Measurements from ENCODE around the gene CDH23.

Gene CDH23

GRCh38 chr10:71468363-71469094 lies 71.8 kb downstream of the CDH23 start:
- no peak for FAIRE-seq

- FAIRE-seq: no peak
Measured at GRCh38 chr10:71471006-71471405, 74.3 kb downstream of the CDH23 start.

GRCh38 chr10:71471957-71472365 lies 75.2 kb downstream of the CDH23 start:
- FAIRE-seq: no peak

DNA sequence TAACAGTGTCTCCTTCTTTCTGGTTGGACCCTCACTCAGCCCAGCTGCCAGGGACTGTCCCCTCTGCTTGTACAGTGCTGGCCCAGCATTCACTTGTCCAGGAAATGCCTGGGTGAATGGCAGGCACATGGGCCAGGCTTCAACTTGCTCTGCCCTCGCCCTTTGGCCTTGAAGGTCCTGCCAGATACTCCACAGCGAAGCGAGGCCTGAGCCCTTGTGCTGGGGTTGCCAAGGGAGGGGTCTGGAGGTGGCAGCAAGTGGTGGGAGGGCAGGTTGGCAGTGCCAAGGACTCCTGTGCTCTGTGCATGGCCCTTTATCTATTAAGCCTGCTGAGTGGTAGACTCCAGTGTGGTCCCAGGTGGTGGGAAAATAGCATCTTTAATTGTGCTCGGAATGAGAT lies 75.7 kb downstream of the CDH23 start:
- FAIRE-seq: no peak

GRCh38 chr10:71472912-71473311 lies 76.2 kb downstream of the CDH23 start:
- no peak for FAIRE-seq

DNA sequence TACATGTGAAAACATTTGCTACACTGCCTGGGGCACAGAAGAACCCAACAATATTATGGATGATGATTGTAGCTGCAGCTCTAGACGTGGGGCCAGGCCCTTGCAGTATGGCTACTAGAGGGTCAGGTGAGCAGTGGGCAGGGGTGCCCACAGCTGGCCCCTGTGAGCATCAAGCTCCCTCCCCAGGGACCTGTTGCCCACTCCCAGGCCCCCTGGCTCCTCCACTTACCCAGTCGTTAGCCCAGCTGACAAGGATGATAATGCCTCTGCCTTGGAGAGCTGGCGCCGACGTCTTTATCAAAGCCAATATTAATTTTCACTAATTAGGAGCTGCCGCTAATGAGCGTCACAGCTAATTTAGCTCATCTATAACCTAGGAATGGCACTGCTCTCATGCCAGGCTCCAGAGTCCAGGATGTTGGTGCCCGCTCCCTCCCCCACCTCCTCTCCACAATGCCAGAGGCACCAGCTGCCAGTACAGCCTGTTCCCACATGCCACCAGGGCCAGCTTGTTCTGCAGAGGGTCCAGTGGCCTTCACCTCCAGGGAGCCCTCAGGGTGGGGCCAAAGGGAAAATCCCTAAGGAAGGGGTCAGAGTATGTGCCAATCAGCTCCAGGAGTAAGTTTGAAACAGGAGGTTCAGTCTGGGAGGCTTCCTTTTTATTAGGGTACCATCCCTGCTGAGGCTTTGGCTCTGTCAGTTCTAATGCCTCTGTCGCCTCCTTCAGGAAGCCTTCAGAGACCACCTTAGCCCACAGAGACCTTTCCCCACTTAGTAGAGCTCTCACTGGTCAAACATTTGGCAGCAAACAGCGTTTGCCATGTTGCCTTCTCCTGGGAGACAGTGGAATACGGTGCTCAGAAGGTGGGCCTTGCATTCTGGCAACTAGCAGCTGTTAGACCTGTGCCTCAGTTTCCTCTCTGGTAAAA lies 77.2 kb downstream of the CDH23 start:
- FAIRE-seq: no peak

GRCh38 chr10:71474702-71475242 lies 78.1 kb downstream of the CDH23 start:
- FAIRE-seq: no peak

DNA sequence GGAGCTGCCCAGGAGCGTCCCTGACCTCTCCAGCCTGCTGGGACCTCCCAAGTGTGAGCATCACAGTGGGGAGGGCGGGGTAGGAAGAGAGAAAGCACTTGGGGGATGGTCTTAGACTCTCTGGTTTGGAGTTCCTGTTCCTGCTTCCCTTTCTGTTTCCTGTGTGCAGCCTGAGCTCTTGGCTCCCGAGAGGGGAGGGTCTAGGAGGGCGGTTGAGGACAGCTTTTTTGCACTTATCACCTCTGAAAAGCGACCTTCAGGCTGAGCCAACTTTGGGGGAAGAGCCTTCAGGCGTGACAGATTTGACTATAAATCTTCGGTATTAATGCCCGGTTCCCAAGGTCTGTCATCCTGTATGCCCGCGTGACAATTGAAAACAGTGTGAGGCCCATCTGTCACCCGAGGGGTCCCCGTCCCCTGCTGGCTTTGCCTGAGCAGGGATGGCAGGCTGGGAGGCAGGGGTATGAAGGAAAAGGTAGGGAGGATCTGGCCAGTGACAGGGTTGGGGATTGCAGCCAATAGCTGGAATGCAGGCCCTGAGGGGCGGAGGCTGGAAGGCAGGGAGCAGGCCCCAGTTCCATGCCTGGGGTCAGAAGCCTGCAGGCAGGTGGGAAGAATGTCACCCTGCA lies 78.6 kb downstream of the CDH23 start:
- FAIRE-seq: no peak

DNA sequence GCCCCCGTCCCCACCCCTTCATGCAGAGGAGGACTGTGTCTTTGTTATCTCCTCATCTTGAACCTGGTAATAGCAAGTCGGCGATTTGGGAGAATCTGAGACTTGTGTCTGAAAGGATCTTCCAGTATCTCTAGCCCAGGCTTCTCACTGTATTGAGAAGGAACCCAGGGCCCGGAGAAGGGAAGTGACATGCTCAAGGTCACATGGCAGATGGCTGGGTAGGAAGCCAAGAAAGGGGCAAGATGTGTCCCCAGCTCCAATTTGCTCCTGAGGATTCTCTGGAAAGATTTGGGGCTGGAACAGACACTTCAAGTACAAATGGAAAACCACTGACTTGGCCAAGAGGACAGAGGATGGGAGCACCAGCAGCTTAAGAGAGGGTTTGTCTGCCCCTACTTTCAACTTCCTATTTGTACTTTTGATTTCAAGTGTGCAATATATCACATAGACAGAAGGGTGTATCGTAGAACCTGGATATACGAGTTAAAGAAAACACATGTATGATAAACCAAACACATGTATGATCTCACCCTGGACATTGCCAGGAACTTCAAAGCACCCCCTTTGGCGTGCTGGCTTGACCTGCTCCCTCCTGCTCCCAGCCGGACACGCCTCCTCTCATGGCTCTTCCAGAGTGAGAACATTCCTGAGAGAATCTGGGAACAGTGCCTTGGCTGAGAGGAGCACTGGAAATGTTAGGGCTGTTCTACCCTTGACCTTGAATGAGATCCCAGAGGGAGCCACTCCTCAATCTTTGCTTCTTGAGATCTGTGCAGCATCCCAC lies 79.7 kb downstream of the CDH23 start:
- FAIRE-seq: peak; percentile 81

- FAIRE-seq: no peak
Measured at GRCh38 chr10:71478173-71478572, 81.5 kb downstream of the CDH23 start.

GRCh38 chr10:71478813-71479365 lies 82.2 kb downstream of the CDH23 start:
- FAIRE-seq: no peak

- FAIRE-seq: no peak
Measured at GRCh38 chr10:71479831-71480230, 83.1 kb downstream of the CDH23 start.

- no peak for FAIRE-seq
Measured at GRCh38 chr10:71480662-71481061, 83.9 kb downstream of the CDH23 start.

DNA sequence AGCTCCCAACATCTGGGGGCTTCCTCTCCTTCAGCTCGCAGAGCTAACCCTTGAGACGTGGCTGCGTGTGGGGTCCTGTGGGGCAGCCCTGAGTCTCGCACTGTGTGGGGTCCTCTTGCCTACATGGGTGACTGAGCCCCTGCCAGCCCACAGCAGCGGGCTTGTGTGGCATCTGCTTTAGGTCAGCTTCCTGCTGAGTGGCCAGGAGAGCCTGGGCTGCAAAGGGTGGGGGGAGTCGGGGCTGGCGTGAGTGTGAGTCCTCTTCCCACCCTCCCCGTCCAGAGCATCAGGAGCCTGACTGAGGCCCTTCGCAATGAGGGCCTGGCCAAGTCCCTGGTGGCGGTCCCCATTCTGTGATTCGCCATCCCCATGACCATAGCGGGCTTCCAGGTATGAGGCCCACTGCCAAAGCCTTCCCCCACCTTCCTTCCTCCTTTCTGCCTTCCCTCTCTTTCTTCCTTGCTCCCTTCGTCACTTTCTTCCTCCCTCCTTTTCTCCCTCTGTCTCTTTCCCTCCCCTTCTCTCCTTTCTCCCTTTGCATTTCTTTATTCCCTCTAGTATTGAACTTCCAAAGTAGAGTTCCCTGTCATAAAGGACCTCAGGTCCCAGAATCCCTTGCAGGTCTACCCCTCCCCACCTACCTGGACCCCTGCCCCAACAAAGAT lies 85.2 kb downstream of the CDH23 start:
- no peak for FAIRE-seq

- FAIRE-seq: no peak
Measured at GRCh38 chr10:71482620-71483019, 85.9 kb downstream of the CDH23 start.

DNA sequence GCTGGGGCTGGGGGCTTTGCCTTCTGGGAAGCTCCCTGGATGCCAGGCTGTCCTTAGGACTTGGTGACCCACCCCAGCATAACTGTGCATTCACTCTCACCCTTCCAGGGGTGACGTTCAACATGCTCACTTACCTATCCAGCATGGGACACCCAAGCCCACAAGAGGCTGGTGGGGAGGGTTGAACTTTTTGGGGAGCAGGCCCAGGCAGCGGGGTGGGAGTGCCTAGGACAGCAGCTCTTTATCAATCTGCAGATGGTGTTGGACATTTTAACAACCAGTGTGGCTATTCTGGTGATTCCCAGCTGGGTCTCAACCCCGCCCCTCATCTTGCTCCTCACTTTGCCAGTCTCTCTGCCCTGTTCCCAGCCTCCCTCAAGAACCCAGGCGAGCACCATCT lies 86.4 kb downstream of the CDH23 start:
- FAIRE-seq: no peak

GRCh38 chr10:71483885-71484751 lies 87.4 kb downstream of the CDH23 start:
- FAIRE-seq: no peak

DNA sequence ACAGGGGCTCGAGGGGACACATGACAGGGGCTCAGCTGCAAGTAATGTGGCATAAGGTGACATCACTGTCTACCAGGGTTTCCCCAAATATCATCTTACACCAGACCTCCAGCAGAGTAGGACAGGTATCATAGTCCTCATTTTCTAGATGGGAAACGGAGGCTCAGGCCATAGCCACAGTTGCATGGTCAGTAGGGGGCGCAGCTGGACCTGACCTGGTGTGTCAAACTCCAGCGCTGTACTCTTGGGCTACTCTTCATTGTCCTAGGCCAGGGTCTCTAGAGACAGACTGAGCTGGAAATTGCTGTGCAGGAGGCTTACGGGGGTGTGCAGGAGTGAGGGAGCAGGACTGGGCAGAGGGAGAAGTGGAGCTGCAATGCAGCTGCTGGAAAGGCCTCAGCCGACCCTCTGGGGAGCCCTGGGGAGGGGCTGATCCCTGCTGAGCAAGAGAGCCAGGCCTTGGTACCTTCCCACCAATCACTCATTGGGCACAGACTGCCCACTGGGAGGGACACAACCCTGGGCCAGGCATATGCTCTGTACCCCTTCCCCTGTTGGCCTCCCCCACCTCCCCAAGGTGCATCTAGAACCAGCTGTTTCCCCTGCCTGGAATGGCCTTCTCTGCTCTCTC lies 89.9 kb downstream of the CDH23 start:
- no peak for FAIRE-seq

DNA sequence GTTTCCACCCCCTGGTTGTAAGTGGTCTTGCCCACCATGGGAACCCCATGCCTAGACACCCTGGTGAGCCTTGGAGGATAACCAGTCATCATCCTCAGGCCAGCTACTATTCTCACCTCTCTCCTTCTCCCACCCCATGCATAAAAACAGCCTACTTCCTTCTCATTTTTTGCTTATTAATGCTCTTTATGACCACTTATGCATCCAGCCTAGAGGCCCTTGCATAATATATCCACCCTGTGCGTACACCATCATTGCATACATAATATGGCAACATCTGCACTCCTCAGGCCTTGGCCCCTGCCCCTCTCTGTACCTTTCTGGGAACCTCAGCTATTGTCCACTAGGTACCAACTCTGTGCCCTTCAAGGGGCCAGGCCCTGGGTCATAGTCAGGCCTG lies 91.0 kb downstream of the CDH23 start:
- FAIRE-seq: no peak

DNA sequence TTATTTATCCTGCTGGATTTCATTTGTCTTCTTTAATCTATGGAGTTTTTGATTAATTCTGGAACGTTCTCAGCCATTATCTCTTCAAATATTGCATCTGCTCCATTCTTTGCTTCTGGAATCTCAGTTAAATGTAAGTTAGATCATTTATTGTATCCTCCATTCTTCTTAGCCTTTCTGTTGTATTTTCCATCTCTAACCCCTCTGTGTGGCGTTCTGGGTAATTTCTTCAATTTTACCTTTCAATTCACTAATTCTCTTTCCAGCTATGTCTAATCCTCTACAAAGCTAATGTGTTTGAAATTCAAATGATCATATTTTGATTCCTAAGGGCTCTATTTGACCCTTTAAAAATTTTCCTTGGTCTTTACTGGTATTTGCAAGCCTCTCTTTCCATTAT lies 92.4 kb downstream of the CDH23 start:
- FAIRE-seq: no peak
